ENCODE data around the gene FAM184A. TPM values are rescaled to one million over a fixed set of nuclear protein-coding genes. Genes with fewer than 3 reads are reported as not detected.

The FAM184A gene
- total and polyA plus RNA-seq, 2 of the 13 experiments (the other 11 are each of a cell fraction or from before 2014, with no cell fraction given): 7.0 to 18.0 TPM

- TF ChIP-seq MYPOP (CRISPR knock-in tag; IDR thresholded peaks at IDR 0.05): peak; percentile 68
- no peak; the same call in 1 of the 2 replicates for TF ChIP-seq ZNF501 (CRISPR knock-in tag; IDR thresholded peaks at IDR 0.05)
- TF ChIP-seq ZIK1 (CRISPR knock-in tag; IDR thresholded peaks at IDR 0.05; ENCODE audit: borderline replicate concordance, low read depth): peak; percentile 76; the same call in 1 of the 2 replicates
- no peak for TF ChIP-seq ZNF639 (CRISPR knock-in tag; conservative IDR thresholded peaks at IDR 0.05)
- no peak for TF ChIP-seq FOSL1 (CRISPR knock-in tag; IDR thresholded peaks at IDR 0.05; ENCODE audit: borderline replicate concordance)
- TF ChIP-seq PLRG1 (conservative IDR thresholded peaks at IDR 0.05): no peak
- peak; percentile 61; the same call in 1 of the 2 replicates for TF ChIP-seq HIVEP1 (CRISPR knock-in tag; IDR thresholded peaks at IDR 0.05)
- TF ChIP-seq THAP11 (CRISPR knock-in tag; IDR thresholded peaks at IDR 0.05): peak; percentile 38; the same call in 1 of the 2 replicates
- TF ChIP-seq ZNF747 (CRISPR knock-in tag; IDR thresholded peaks at IDR 0.05; ENCODE audit: borderline replicate concordance): 0 out of 2 replicates have a peak, but pooled peaks have one; percentile 22
- no peak for TF ChIP-seq NBN (conservative IDR thresholded peaks at IDR 0.05)
- TF ChIP-seq ZNF678 (CRISPR knock-in tag; IDR thresholded peaks at IDR 0.05): no peak
- peak; percentile 83 for TF ChIP-seq ZNF574 (CRISPR knock-in tag; IDR thresholded peaks at IDR 0.05)
- TF ChIP-seq SP1 (IDR thresholded peaks at IDR 0.05): no peak
- TF ChIP-seq SP1 (CRISPR knock-in tag; IDR thresholded peaks at IDR 0.05): peak; percentile 17; the same call in 1 of the 2 replicates
- no peak for TF ChIP-seq HMGXB3 (CRISPR knock-in tag; IDR thresholded peaks at IDR 0.05; ENCODE audit: borderline replicate concordance)
- no peak for TF ChIP-seq NKX3-1 (CRISPR knock-in tag; IDR thresholded peaks at IDR 0.05)
- TF ChIP-seq ZNF367 (CRISPR knock-in tag; IDR thresholded peaks at IDR 0.05; ENCODE audit: borderline replicate concordance): no peak
- peak; percentile 97 for TF ChIP-seq FOXC1 (CRISPR knock-in tag; IDR thresholded peaks at IDR 0.05; ENCODE audit: borderline replicate concordance)
- no peak for TF ChIP-seq POLR2AphosphoS5 (IDR thresholded peaks at IDR 0.05; ENCODE audit: low read depth, low read length)
These were observed at the start of gene FAM184A (continued) for GRCh38 chr6:119078376-119079282.
